Measurements from ENCODE around the gene DDOST. TPM values are rescaled to one million over a fixed set of nuclear protein-coding genes. Genes with fewer than 3 reads are reported as not detected.

The DDOST gene
- total RNA-seq (2013; cell fraction: nucleolus; rRNA removed) = 119 and 129 TPM in 2 replicates
- total RNA-seq (2014; rRNA removed) (245 and 248 TPM in 2 replicates), total RNA-seq (2014; rRNA removed; fragmentation: Illumina TruSeq; extraction: Trizol) (148 and 159 TPM in 2 replicates), total RNA-seq (2021) (175 and 194 TPM in 2 replicates), polyA plus RNA-seq (2011; rRNA removed) (146 and 220 TPM in 2 replicates), polyA plus RNA-seq (2014; fragmentation: Illumina TruSeq; extraction: Trizol) (148 and 196 TPM in 2 replicates), polyA plus RNA-seq (2014; fragmentation: Nextera tagmentation; extraction: Ambion mirVana) (100 to 1,000 TPM; 100 to 159 TPM), polyA plus RNA-seq (2014; rRNA removed) (206 and 220 TPM in 2 replicates), polyA plus RNA-seq (2016; fragmentation: Nextera tagmentation; extraction: Ambion mirVana) (100 to 1,000 TPM; 272 to 274 TPM), polyA minus RNA-seq (2011; rRNA and poly(A)+ RNA removed) (187 and 259 TPM in 2 replicates), Bru-seq, nascent RNA (percentile 95 among the genes with signal in this experiment), BruChase-seq, experiment 1, labeled RNA remaining after a 6-hour chase (percentile 97 among the genes with signal in this experiment), BruChase-seq, experiment 2, labeled RNA remaining after a 2-hour chase (percentile 93 among the genes with signal in this experiment)
- polyA plus RNA-seq (2011; ENCODE audit: low read depth) = 134 TPM
- polyA plus RNA-seq (2011; cell fraction: cytosol; rRNA removed) = 251 and 279 TPM in 2 replicates
- polyA plus RNA-seq (2011; cell fraction: nucleus; rRNA removed) = 64.5 and 72.8 TPM in 2 replicates
- polyA plus RNA-seq (2012) = 161 and 169 TPM in 2 replicates
- polyA minus RNA-seq (2011; cell fraction: cytosol; rRNA and poly(A)+ RNA removed) = 60.7 and 64.7 TPM in 2 replicates
- polyA minus RNA-seq (2011; cell fraction: nucleus; rRNA and poly(A)+ RNA removed) = 35.1 and 53.9 TPM in 2 replicates
- long read RNA-seq, experiment 1, transcript DDOST-202 (11 exons, 2,126 nt) = major isoform, 304 of 314 reads
- long read RNA-seq, experiment 1, partial matches to known transcripts = 3 of 314 reads
- long read RNA-seq, experiment 1, other reads (novel, unspliced or antisense) = 7 of 314 reads
- long read RNA-seq, experiment 2, transcript DDOST-202 (11 exons, 2,126 nt) = major isoform, 1,019 of 1,083 reads
- long read RNA-seq, experiment 2, transcript DDOST-205 (2 exons, 766 nt) = minor isoform, 22 of 1,083 reads
- long read RNA-seq, experiment 2, partial matches to known transcripts = 20 of 1,083 reads
- long read RNA-seq, experiment 2, other reads (novel, unspliced or antisense) = 22 of 1,083 reads

DNA sequence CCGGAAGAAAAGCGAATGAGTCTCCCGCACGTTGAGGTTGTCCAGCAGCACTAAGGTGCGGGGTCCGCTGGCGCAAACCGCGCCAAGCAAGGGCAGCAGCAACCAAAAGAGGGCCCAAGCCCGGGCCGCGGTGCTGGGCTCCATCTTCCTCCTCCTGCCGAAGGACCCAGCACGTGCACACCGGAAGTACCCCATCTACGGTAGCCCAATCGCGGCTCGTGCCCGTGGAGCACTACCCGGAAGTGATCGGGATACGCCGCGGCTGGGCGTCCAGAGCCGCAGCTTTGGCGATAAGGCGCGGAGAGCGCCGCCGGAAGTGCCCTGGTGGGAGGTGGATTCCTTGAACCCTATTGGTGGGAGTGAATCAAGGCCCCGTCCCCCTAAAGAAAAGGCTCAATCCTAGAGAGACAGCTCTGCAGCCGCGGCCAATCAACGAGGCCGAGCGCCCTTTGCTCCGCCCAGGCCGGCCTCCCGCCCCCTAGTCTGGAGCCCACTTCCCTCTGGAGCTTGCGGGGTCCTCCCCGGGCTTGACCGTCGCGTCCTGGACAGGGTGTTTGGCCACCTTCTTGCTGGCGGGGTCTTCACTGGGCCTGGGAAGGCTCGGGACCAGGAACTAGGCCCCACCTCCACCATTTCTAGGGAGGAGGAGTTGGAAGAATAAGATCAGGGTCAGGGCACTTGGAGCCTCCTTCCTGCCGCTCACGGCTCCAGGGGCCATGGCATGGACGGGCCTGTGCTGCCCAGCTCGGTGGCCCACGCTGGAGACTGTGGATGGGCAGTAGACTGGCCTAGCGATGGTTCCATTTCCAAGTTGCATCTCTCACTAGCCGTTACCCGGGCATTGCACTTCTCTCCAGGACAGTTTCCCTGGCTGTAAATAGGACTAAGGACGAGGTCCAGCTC lies at the start of gene DDOST:
Gene DDOST (minus strand): TSS at position 163 of the 903 bp plus-strand sequence. CDS start 19 bp downstream, at position 144.
- RAD21 ChIA-PET (ENCODE audit: unreplicated experiment) = interaction anchor here (0.5 kb wide), 1 partner anchor 1466 kb away, joined by 4 read pairs; no protein-coding TSS in a partner anchor
- Histone ChIP-seq H3K27ac (ENCODE audit: control insufficient read depth, insufficient read depth) (peak within 1 kb of the TSS; percentile 88), H4K20me1 (ENCODE audit: control insufficient read depth, insufficient read depth) (peaks cover 5% of the 10 kb centered on the region; the same call in 1 of the 2 replicates), H3K4me1 (ENCODE audit: control insufficient read depth, insufficient read depth, low read length) (0 out of 2 replicates have a peak, but pooled peaks cover 10% of the 10 kb centered on the region), H2AFZ (ENCODE audit: control insufficient read depth, low read depth, low read length) (peak within 1 kb of the TSS; percentile 79), H3K4me3 (peak within 1 kb of the TSS; percentile 81), H3K79me2 (ENCODE audit: control insufficient read depth, insufficient read depth, low read length) (peaks cover 35% of the 10 kb centered on the region), H3K9ac (ENCODE audit: control insufficient read depth, insufficient read depth, low read length) (peak within 1 kb of the TSS; percentile 91), H3K36me3 (ENCODE audit: control insufficient read depth in 2 of 2, insufficient read depth in 2 of 2, low read length in 1 of 2) (peaks cover 8 to 15% of the 10 kb centered on the region in 2 experiments), H3K9me3 (replicated peaks; ENCODE audit: control insufficient read depth, insufficient read depth, low read length) (no peaks in the 10 kb centered on the region), H3K4me2 (ENCODE audit: control insufficient read depth, insufficient read depth) (peak within 1 kb of the TSS; percentile 99), H3K27me3 (replicated peaks in 1 of 2; ENCODE audit: control insufficient read depth in 2 of 2, insufficient read depth in 2 of 2, low read length in 1 of 2) (no peaks in the 10 kb centered on the region)
- SMC1A ChIA-PET (ENCODE audit: uncharacterized antibody, unreplicated experiment) = interaction anchor here (1.0 to 1.2 kb wide), 2 partner anchors 27 to 707 kb away, joined by 3 read pairs; no protein-coding TSS in a partner anchor
- BruUV-seq (replicated peaks) = TSS peak; percentile 98
- intact Hi-C loops (cut with micrococcal nuclease; ENCODE audit: unreplicated experiment) = loop anchor here (2.0 kb wide), 1 partner anchor 125 kb away; the partner anchor contains the start of gene HP1BP3
- 2% methylated on average over 57 of the region's 58 CpGs for WGBS (ENCODE audit: insufficient coverage, insufficient replicate concordance, low lambda C conversion rate, missing lambda C conversion rate)
- POLR2A ChIA-PET = interaction anchor here (2.3 kb wide), 1 partner anchor 28 kb away, joined by 8 read pairs; no protein-coding TSS in a partner anchor
- CTCF ChIA-PET = interaction anchor here (0.6 to 3.2 kb wide), 8 partner anchors 9 to 534 kb away, joined by 3 to 16 read pairs (median 4); no protein-coding TSS in a partner anchor
- FAIRE-seq (peak; percentile 100), DNase-seq (ENCODE audit: low read depth, low spot score) (peak; percentile 94), ATAC-seq (peak; percentile 98)
- in situ Hi-C loops (cut with MboI) = no loop called here
- TF ChIP-seq MXI1 (IDR thresholded peaks at IDR 0.05; ENCODE audit: low read depth, low read length) (peak; percentile 75), STAT3 (IDR thresholded peaks at IDR 0.05; ENCODE audit: low read depth, low read length) (no peak), FOS (IDR thresholded peaks at IDR 0.05; ENCODE audit: borderline replicate concordance, extremely low read depth, insufficient read length) (peak; percentile 75), MYC (IDR thresholded peaks at IDR 0.05; ENCODE audit: insufficient read depth, insufficient read length, insufficient replicate concordance, low read length, severe bottlenecking) (no peak), SRF (IDR thresholded peaks at IDR 0.05; ENCODE audit: low read depth in 2 of 2, low read length in 2 of 2) (peak; percentile 88 to 91), ZBTB4 (CRISPR knock-in tag; IDR thresholded peaks at IDR 0.05) (no peak), E2F8 (IDR thresholded peaks at IDR 0.05; ENCODE audit: low read depth, partially characterized antibody) (peak; percentile 55), FOXM1 (IDR thresholded peaks at IDR 0.05; ENCODE audit: low read depth, low read length) (no peak)
